Caco-2 (cell line): Measurements from ENCODE around the gene GBP5. TPM values are rescaled to one million over a fixed set of nuclear protein-coding genes. Genes with fewer than 3 reads are reported as not detected.

ENCODE experiments used
- BruUV-seq: library from RNA; stranded (reverse); fragments of 400-500 nt; replicated peaks from 2 replicates; lab custom pipeline; 2021; lab: Mats Ljungman, UMichigan
- CTCF ChIA-PET: fragments of 300-600 bp; sonication (Branson Sonifier 250); formaldehyde crosslinking; loops from one replicate; lab custom pipeline; 2022; ENCODE audit warnings: antibody characterized with exemption; lab: Charles Lee
- POLR2A ChIA-PET: fragments of 300-600 bp; sonication (Branson Sonifier 250); formaldehyde crosslinking; loops from one replicate; lab custom pipeline; 2022; ENCODE audit warnings: antibody characterized with exemption; lab: Charles Lee
- DNase-seq, 2 experiments: peaks; one replicate each; pipeline versions ENCODE4 v3.0.0 to v3.0.0-alpha.2; 2020 to 2022
- H3K27me3 ChIP-seq: replicated peaks from 2 replicates; pipeline ENCODE4 v1.6.0; 2011; ENCODE audit warnings: low read length; ENCODE audit not compliant: control insufficient read depth, insufficient read depth
- H3K36me3 ChIP-seq: 2 replicates; pipeline ENCODE4 v1.5.1; 2011; ENCODE audit warnings: low read length; ENCODE audit not compliant: control insufficient read depth, insufficient read depth
- H3K4me1 ChIP-seq: fragments of 250-450 bp; sonication (Bioruptor Pico); 2 replicates; pipeline ENCODE4 v1.5.1; 2020; ENCODE audit warnings: mild to moderate bottlenecking
- H3K4me3 ChIP-seq: 2 replicates; pipeline ENCODE4 v1.5.1; 2011; ENCODE audit warnings: low read depth, mild to moderate bottlenecking, control low read depth, low read length
- H3K9me3 ChIP-seq: fragments of 250-450 bp; sonication (Bioruptor Pico); 2 replicates; pipeline ENCODE4 v1.5.1; 2020; ENCODE audit warnings: mild to moderate bottlenecking, moderate library complexity
- H3K27ac Mint-ChIP-seq: one replicate; pipeline ENCODE4 v1.8.0; 2022; ENCODE audit warnings: mixed read lengths; ENCODE audit not compliant: unreplicated experiment
- H3K27me3 Mint-ChIP-seq: one replicate; pipeline ENCODE4 v1.8.0; 2022; ENCODE audit warnings: mixed read lengths; ENCODE audit not compliant: insufficient read depth, unreplicated experiment
- H3K36me3 Mint-ChIP-seq: one replicate; pipeline ENCODE4 v1.8.0; 2022; ENCODE audit warnings: mild to moderate bottlenecking, mixed read lengths; ENCODE audit not compliant: insufficient read depth, unreplicated experiment
- H3K4me1 Mint-ChIP-seq: one replicate; pipeline ENCODE4 v1.8.0; 2022; ENCODE audit warnings: low read depth, mixed read lengths; ENCODE audit not compliant: unreplicated experiment
- H3K4me3 Mint-ChIP-seq: one replicate; pipeline ENCODE4 v1.8.0; 2022; ENCODE audit warnings: mild to moderate bottlenecking, moderate library complexity, mixed read lengths; ENCODE audit not compliant: unreplicated experiment
- H3K9me3 Mint-ChIP-seq: one replicate; pipeline ENCODE4 v1.8.0; 2022; ENCODE audit warnings: mixed read lengths; ENCODE audit not compliant: unreplicated experiment
- intact Hi-C: fragments of 100-400 bp; cut with micrococcal nuclease; formaldehyde crosslinking; loops from one replicate; pipeline ENCODE4 v1.10.0; 2022; ENCODE audit not compliant: unreplicated experiment
- total RNA-seq: library from RNA; stranded (reverse); gene quantifications from 2 replicates; pipeline ENCODE4 v1.2.3, GENCODE V29; 2022
- TF ChIP-seq, protein P1 (sequence below), 2 experiments: fragments of 200-600 bp in 1 of 2; IDR thresholded peaks; 1 replicate in 1 of 2; 2 replicates in 1 of 2; pipeline versions ENCODE4 v1.5.1 to v1.8.0; 2011 to 2022; ENCODE audit warnings: antibody characterized with exemption in 1 of 2, control low read depth in 1 of 2, inconsistent platforms in 1 of 2, low read depth in 1 of 2, low read length in 1 of 2, mild to moderate bottlenecking in 1 of 2, moderate library complexity in 1 of 2; ENCODE audit not compliant: insufficient read depth in 1 of 2, severe bottlenecking in 1 of 2, unreplicated experiment in 1 of 2

GBP5 gene
- total RNA-seq, 1 experiment from 2014 or later, result not detected

DNA sequence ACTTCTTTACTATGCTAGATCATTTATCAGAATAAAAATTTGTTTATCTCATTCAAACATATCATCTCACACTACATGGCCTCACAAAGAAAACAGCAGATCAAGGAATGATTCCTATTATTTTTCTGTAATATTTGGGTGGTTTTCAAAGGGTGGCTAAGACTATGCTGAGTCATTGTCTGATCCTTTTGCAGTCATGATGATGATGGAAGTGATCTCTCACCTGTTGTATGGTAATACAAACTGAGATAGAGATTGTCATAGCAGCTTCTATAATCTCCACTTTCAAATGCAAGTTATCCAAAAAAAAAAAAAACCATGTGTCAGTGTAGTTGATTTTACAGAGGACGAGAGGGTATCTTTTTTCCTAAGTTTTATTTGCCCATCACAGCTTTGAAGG, 37.2 kb upstream of the GBP5 start:
- TF ChIP-seq, protein P1, sequence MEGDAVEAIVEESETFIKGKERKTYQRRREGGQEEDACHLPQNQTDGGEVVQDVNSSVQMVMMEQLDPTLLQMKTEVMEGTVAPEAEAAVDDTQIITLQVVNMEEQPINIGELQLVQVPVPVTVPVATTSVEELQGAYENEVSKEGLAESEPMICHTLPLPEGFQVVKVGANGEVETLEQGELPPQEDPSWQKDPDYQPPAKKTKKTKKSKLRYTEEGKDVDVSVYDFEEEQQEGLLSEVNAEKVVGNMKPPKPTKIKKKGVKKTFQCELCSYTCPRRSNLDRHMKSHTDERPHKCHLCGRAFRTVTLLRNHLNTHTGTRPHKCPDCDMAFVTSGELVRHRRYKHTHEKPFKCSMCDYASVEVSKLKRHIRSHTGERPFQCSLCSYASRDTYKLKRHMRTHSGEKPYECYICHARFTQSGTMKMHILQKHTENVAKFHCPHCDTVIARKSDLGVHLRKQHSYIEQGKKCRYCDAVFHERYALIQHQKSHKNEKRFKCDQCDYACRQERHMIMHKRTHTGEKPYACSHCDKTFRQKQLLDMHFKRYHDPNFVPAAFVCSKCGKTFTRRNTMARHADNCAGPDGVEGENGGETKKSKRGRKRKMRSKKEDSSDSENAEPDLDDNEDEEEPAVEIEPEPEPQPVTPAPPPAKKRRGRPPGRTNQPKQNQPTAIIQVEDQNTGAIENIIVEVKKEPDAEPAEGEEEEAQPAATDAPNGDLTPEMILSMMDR (IDR thresholded peaks at IDR 0.05; ENCODE audit: insufficient read depth in 1 of 2, low read depth in 1 of 2, low read length in 1 of 2, severe bottlenecking in 1 of 2, unreplicated experiment in 1 of 2), result no peak
- intact Hi-C loops, result no loop called here
- H3K4me3 ChIP-seq, result no peak overlapping the region
- H3K27me3 Mint-ChIP-seq, result no peaks in the 10 kb centered on the region
- H3K9me3 Mint-ChIP-seq, result no peaks in the 10 kb centered on the region
- CTCF ChIA-PET, result no interaction called here
- no peaks in the 10 kb centered on the region for H3K4me1 ChIP-seq
- no peaks in the 10 kb centered on the region for H3K4me1 Mint-ChIP-seq
- no peaks in the 10 kb centered on the region for H3K36me3 Mint-ChIP-seq
- no peaks in the 10 kb centered on the region for H3K27me3 ChIP-seq
- H3K9me3 ChIP-seq, result no peaks in the 10 kb centered on the region
- no peaks in the 10 kb centered on the region for H3K36me3 ChIP-seq
- no peak for DNase-seq
- no TSS peak for BruUV-seq
- POLR2A ChIA-PET, result no interaction called here
- no peak overlapping the region for H3K4me3 Mint-ChIP-seq
- H3K27ac Mint-ChIP-seq, result no peak overlapping the region

DNA sequence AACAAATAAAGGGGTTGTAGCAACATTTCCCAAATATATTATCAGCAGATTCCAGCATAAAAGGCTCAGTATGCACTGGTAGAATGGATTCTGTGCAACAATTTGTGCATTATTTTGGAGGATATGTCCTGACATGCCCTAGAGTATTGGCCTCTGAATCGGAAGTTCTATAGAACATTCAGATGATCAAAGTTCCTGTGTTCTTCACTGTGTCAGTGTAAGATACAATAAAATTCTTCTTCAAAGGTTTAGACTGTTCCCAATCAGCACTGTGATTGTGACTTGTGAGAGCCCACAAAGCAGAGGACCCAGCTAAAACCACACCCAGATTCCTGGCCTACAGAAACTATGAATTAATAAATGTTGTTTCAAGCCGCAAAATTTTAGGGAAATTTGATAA, 33.6 kb upstream of the GBP5 start:
- no peak overlapping the region for H3K27ac Mint-ChIP-seq
- no TSS peak for BruUV-seq
- intact Hi-C loops, result no loop called here
- ChIA-PET POLR2A (no interaction called here), CTCF (no interaction called here)
- no peak for DNase-seq
- H3K4me3 ChIP-seq, result no peak overlapping the region
- no peaks in the 10 kb centered on the region for H3K4me1 ChIP-seq
- H3K9me3 Mint-ChIP-seq, result no peaks in the 10 kb centered on the region
- H3K4me3 Mint-ChIP-seq, result no peak overlapping the region
- H3K4me1 Mint-ChIP-seq, result no peaks in the 10 kb centered on the region
- TF ChIP-seq, protein P1 (IDR thresholded peaks at IDR 0.05; ENCODE audit: insufficient read depth in 1 of 2, low read depth in 1 of 2, low read length in 1 of 2, severe bottlenecking in 1 of 2, unreplicated experiment in 1 of 2), result no peak
- H3K9me3 ChIP-seq, result no peaks in the 10 kb centered on the region
- H3K36me3 ChIP-seq, result no peaks in the 10 kb centered on the region
- H3K36me3 Mint-ChIP-seq, result no peaks in the 10 kb centered on the region
- H3K27me3 Mint-ChIP-seq, result no peaks in the 10 kb centered on the region
- H3K27me3 ChIP-seq, result no peaks in the 10 kb centered on the region

DNA sequence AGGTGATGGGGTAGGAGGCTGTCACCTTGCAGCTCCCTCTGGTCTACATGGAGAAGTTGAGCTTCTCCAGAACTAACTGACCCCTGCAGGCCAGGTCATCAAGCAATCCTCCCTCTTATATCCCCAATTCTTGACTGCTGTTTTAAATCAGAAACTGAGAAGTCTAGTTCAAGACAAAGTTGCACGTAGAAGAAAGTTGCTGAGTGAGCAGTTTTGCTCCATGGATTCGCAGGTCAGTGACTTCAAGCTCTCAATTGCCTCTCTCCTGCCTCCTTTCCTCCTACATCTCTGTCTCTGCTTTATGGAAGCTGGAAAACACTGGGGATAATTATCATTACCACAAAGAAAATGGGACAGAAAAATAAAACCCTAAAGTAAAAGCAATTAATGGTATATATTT, 32.8 kb upstream of the GBP5 start:
- H3K36me3 ChIP-seq, result no peaks in the 10 kb centered on the region
- Mint-ChIP-seq H3K27ac (no peak overlapping the region), H3K4me1 (no peaks in the 10 kb centered on the region), H3K9me3 (no peaks in the 10 kb centered on the region), H3K36me3 (no peaks in the 10 kb centered on the region), H3K27me3 (no peaks in the 10 kb centered on the region), H3K4me3 (no peak overlapping the region)
- intact Hi-C loops, result no loop called here
- CTCF ChIA-PET, result no interaction called here
- BruUV-seq, result no TSS peak
- no peaks in the 10 kb centered on the region for H3K4me1 ChIP-seq
- no peak overlapping the region for H3K4me3 ChIP-seq
- no peak for DNase-seq
- no peaks in the 10 kb centered on the region for H3K9me3 ChIP-seq
- POLR2A ChIA-PET, result no interaction called here
- TF ChIP-seq, protein P1 (IDR thresholded peaks at IDR 0.05; ENCODE audit: insufficient read depth in 1 of 2, low read depth in 1 of 2, low read length in 1 of 2, severe bottlenecking in 1 of 2, unreplicated experiment in 1 of 2), result no peak
- no peaks in the 10 kb centered on the region for H3K27me3 ChIP-seq
